H1 (cell line): ENCODE measurements around the gene FLNC. TPM values are rescaled to one million over a fixed set of nuclear protein-coding genes. Genes with fewer than 3 reads are reported as not detected.

Experiments
- BCL11A ChIP-seq, 2 experiments: IDR thresholded peaks; one replicate each; pipeline ENCODE4 v1.6.1; 2011; ENCODE audit warnings: low read depth in 2 of 2, low read length in 2 of 2, mild to moderate bottlenecking in 2 of 2
- CTBP2 ChIP-seq: IDR thresholded peaks from 2 replicates; pipeline ENCODE4 v1.7.0; 2011; ENCODE audit warnings: borderline replicate concordance, mild to moderate bottlenecking, moderate library complexity, mixed read lengths, low read length; ENCODE audit not compliant: insufficient read depth, insufficient read length
- HDAC2 ChIP-seq, 2 experiments: fragments of 300-600 bp in 1 of 2; sonication (generic) in 1 of 2; IDR thresholded peaks; 2 replicates each; pipeline ENCODE4 v1.6.1; 2011 to 2012; ENCODE audit warnings: low read depth in 2 of 2, low read length in 2 of 2, mild to moderate bottlenecking in 2 of 2, moderate library complexity in 2 of 2, borderline replicate concordance in 1 of 2, inconsistent platforms in 1 of 2
- RBBP5 ChIP-seq: IDR thresholded peaks from 2 replicates; pipeline ENCODE4 v1.7.1; 2012; ENCODE audit warnings: low read depth, mild to moderate bottlenecking, inconsistent platforms, low read length, moderate library complexity, borderline replicate concordance
- SIN3A ChIP-seq, 2 experiments: IDR thresholded peaks in 1 of 2; conservative IDR thresholded peaks in 1 of 2; 2 replicates each; pipeline ENCODE4 v1.6.1; 2011 to 2012; ENCODE audit warnings: low read length in 2 of 2, improper control_type of control experiment in 1 of 2, low read depth in 1 of 2, mild to moderate bottlenecking in 1 of 2
- SP1 ChIP-seq: IDR thresholded peaks from 2 replicates; pipeline ENCODE4 v1.6.1; 2011; ENCODE audit warnings: low read depth, low read length
- TEAD4 ChIP-seq: IDR thresholded peaks from 2 replicates; pipeline ENCODE4 v1.6.1; 2012; ENCODE audit warnings: low read depth, low read length, inconsistent platforms, mixed read lengths
- USF2 ChIP-seq: IDR thresholded peaks from 2 replicates; pipeline ENCODE4 v1.6.1; 2011; ENCODE audit warnings: low read length, improper control_type of control experiment
- polyA plus RNA-seq, 7 experiments: library from polyadenylated mRNA; depleted of rRNA in 3 of 7; stranded (reverse) in 5 of 7; unstranded in 2 of 7; fragments of >200 nt in 5 of 7; fragments of 200-250 nt in 2 of 7; gene quantifications; 1 replicate in 5 of 7; 2 replicates in 1 of 7; 4 replicates in 1 of 7; pipeline versions ENCODE4 v1.2.1 to v1.2.3, GENCODE V29; 2011 to 2013; ENCODE audit warnings: missing spikeins in 2 of 7, mixed read lengths in 2 of 7
- total RNA-seq: library from RNA; stranded (reverse); fragmentation: NEBNext Ultra II Directional; extraction: Animal tissue kit (Norgen Biotek cat#: 25700); gene quantifications from 2 replicates; pipeline ENCODE4 v1.2.1, GENCODE V29; 2021

FLNC gene
- total and polyA plus RNA-seq, 2 of the 8 experiments (the other 6 are each of a cell fraction or from before 2014, with no cell fraction given) = 1.9 to 10.7 TPM

- TF ChIP-seq BCL11A (IDR thresholded peaks at IDR 0.05; ENCODE audit: low read depth in 2 of 2, low read length in 2 of 2) = no peak
- TF ChIP-seq RBBP5 = no peak
- TF ChIP-seq HDAC2 (IDR thresholded peaks at IDR 0.05; ENCODE audit: borderline replicate concordance in 1 of 2, low read depth in 2 of 2, low read length in 2 of 2) = no peak
- no peak for TF ChIP-seq USF2
- TF ChIP-seq SP1 = no peak
- no peak for TF ChIP-seq TEAD4
- no peak for TF ChIP-seq CTBP2
- no peak for TF ChIP-seq SIN3A (conservative IDR thresholded peaks at IDR 0.05 in 1 of 2, IDR thresholded peaks at IDR 0.05 in 1 of 2; ENCODE audit: low read depth in 1 of 2, low read length in 2 of 2)
Measured at GRCh38 chr7:128811631-128812430, 18.4 kb upstream of the FLNC start (continued).
